Transverse colon (tissue), 3 donors: ENCODE data around the gene TMEM187.

Source experiments
- CTCF ChIP-seq, 5 experiments: fragments of 200-600 bp in 3 of 5; fragments of 450-650 bp in 2 of 5; sonication (generic) in 3 of 5; IDR thresholded peaks; 1 replicate in 2 of 5; 2 replicates in 3 of 5; pipeline ENCODE4 v1.5.1; 2016 to 2017; ENCODE audit warnings: antibody characterized with exemption in 5 of 5, inconsistent platforms in 3 of 5, mild to moderate bottlenecking in 2 of 5, moderate library complexity in 1 of 5
- EP300 ChIP-seq: sonication (generic); formaldehyde crosslinking; IDR thresholded peaks from one replicate; pipeline ENCODE4 v1.6.1; 2017; ENCODE audit warnings: antibody characterized with exemption, low read depth
- POLR2A ChIP-seq: fragments of 450-650 bp; IDR thresholded peaks from one replicate; pipeline ENCODE4 v1.6.1; 2016; ENCODE audit warnings: antibody characterized with exemption, mild to moderate bottlenecking, moderate library complexity

- no peak for TF ChIP-seq CTCF (IDR thresholded peaks at IDR 0.05)
- peak; percentile 68 for TF ChIP-seq POLR2A
- no peak for TF ChIP-seq EP300
Measured at GRCh38 chrX:153971124-153971449, 1.5 kb upstream of the TMEM187 start.
